NCI-H2029 (cell line): ENCODE measurements around the gene ZNF205.

Source experiments
- DNase-seq: peaks from one replicate; lab custom pipeline; 2025; lab: John Stamatoyannopoulos, UW

Gene ZNF205

DNA sequence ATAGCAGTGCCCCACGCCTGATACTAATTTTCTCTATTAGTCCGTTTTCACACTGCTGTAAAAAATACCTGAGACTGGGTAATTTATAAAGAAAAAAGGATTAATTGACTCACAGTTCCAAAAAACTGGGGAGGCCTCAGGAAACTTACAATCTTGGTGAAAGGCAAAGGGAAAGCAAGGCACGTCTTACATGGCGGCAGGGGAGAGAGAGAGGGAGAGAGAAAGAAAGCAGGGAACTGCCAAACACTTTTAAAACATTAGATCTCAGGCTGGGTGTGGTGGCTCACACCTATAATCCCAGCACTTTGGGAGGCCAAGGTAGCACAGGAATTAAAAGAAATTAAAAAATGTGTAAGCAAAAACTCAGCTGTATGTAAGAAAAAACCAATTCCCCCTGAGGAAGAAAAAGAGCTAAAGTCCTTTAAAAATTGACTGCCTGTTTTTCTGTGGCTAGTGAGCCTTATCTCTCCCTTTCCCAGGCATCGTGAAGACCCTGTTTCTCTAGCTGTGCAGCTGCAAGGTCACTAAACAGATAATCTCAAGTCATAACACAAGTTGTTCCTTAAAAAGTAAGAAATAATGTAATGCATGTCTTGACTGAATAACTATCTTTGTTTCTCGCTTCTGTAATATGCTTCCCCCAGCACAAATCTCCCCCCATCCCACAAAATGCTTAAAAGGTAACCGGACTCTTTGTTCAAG, 27.3 kb upstream of the ZNF205 start:
- no peak for DNase-seq

DNA sequence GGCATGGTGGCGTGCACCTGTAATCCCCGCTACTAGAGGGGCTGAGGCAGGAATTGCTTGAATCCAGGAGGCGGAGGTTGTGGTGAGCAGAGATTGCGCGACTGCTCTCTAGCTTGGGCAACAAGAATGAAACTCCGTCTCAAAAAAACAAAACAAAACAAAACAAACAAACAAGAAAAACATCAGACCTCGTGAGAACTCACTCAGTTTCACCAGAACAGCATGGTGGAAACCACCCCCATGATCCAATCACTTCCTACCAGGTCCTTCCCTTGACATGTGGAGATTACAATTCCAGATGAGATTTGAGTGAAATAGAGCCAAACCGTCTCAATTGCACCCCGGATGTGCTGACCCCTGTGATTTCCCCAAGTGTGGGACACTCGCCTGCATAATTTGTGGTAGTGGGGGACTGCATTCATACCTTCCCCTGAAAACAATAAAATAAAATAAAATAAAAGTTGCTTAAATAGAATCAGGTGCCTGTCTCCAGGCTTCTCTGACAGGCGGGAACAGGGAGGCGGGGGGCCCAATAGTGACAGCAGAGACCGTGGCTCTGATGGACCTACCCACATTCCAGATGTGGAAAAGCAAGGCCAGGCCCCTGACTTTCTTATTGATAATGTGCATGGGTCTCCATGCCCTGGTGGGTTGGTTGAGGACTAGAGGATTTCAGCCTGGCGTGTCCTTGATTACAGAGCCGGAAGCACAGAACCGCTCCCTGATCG, 26.4 kb upstream of the ZNF205 start:
- DNase-seq: no peak

- no peak for DNase-seq
Observed at GRCh38 chr16:3086596-3087242, 25.7 kb upstream of the ZNF205 start.

- DNase-seq: no peak
Observed at GRCh38 chr16:3087243-3088235, 24.8 kb upstream of the ZNF205 start.

DNA sequence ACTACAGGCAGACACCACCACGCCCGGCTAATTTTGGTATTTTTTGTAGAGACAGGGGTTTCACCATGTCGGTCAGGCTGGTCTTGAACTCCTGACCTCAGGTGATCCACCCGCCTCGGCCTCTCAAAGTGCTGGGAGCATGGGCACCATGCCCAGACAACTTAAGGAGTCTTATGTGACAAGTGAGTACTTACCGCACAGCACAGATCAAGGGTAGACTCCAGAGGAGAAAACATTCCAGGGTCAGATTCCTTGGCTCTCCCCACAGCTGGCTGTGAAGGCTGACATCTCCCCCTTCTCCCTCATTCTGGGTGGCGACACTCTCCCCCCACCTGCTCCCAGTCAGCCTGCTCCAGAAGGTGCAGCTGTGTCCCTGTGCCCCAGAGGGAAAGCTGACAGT, 23.9 kb upstream of the ZNF205 start:
- DNase-seq: no peak

DNA sequence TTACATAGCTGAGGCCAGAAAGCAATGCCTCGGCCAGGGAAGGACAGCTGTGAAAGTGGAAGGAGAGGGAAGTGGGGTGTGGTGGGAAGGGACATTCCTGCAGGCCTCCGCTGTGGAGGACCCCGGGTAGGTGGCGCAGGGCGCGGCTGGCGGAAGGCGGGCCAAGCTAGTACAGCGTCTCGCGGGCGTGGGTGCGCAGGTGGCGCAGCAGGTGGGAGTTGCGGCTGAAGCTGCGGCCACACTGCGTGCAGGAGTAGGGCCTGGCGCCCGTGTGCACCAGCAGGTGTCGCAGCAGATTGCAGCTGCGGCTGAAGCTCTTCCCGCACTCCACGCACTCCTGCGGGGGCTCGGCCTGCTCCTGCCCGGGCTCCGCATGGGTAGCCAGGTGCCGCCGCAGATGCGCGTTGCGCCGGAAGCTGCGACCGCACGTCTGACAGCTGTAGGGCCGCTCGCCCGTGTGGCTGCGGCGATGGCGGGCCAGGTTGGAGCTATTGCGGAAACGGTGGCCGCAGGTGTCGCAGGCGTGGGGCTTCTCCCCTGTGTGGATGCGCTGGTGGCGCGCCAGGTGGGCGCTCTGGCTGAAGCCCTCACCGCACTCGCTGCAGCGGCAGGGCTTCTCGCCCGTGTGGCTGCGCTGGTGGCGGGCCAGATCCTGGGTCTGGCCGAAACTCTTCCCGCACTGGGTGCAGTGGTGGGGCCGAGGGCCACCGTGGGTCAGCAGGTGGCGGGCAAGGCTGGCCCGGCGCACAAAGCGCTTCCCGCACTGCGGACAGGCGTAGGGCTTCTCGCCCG, 23.3 kb upstream of the ZNF205 start:
- DNase-seq: no peak

DNA sequence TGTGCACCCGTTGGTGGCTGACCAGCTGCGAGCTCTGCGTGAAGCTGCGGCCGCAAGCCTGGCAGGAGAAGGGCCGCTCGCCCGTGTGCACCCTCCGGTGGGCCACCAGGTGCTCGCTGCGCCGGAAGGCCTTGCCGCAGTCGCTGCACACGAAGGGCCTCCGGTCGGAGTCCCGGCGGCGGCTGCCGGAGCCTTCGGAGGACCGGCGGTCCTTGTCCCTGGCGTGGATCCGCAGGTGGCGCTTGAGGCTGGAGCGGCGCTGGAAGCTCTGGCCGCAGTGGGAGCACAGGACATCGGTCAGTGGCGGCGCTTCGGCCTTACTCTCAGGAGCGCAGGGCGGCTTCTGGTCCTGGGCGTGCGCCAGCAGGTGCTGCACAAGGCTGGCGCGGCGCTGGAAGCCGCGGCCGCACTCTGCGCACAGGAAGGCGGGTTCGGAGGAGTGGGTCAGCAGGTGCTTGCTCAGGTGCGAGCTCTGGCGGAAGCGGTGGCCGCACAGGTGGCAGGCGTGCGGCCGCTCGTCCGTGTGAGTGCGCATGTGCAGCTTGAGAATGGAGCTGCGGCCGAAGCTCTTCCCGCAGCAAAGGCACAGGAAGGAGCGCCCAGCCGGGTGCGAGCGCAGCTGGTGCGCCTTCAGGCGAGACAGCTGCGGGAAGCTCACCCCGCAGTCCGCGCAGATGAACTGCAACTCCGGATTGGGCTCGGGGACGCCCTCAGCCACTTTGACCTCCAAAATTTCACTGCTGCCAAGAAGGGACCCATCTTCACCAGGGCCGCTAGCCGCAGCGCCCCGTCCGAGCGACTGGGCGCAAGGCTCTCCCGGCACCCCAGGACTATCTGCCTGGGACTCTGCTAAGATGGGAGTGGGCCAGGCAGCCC, 22.4 kb upstream of the ZNF205 start:
- DNase-seq: peak; percentile 45

- DNase-seq: no peak
Observed at GRCh38 chr16:3091551-3091950, 20.8 kb upstream of the ZNF205 start.

GRCh38 chr16:3092501-3092941, 19.9 kb upstream of the ZNF205 start:
- DNase-seq: no peak

GRCh38 chr16:3094289-3095027, 17.9 kb upstream of the ZNF205 start:
- no peak for DNase-seq

DNA sequence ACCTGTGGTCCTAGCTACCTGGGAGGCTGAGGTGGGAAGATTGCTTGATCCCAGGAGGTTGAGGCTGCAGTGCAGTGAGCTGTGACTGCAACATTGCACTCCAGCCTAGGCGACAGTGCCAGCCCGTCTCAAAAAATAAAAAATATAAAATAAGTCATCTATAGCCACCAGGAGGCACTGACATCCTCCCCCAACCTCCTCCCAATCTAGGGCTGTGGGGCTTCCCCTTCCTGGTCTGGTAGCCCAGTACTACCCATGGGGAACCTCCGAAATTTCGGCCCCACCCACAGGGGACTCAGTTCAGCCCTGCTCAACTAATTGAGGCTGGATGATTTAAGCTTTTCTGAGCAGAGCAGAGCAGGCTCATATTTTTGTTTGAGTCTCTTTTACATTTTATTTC, 16.5 kb upstream of the ZNF205 start:
- no peak for DNase-seq

- DNase-seq: no peak
Observed at GRCh38 chr16:3096362-3096761, 16.0 kb upstream of the ZNF205 start.

GRCh38 chr16:3097266-3097665, 15.1 kb upstream of the ZNF205 start:
- DNase-seq: no peak

GRCh38 chr16:3098459-3099394, 13.7 kb upstream of the ZNF205 start, which contains the start of gene ZSCAN10:
Gene ZSCAN10, minus strand, starts transcription at chr16:3099294. Its CDS starts 6,357 bp downstream, at chr16:3092937.
- no peak for DNase-seq

- DNase-seq: no peak
Observed at GRCh38 chr16:3099395-3099731, 13.0 kb upstream of the ZNF205 start.

DNA sequence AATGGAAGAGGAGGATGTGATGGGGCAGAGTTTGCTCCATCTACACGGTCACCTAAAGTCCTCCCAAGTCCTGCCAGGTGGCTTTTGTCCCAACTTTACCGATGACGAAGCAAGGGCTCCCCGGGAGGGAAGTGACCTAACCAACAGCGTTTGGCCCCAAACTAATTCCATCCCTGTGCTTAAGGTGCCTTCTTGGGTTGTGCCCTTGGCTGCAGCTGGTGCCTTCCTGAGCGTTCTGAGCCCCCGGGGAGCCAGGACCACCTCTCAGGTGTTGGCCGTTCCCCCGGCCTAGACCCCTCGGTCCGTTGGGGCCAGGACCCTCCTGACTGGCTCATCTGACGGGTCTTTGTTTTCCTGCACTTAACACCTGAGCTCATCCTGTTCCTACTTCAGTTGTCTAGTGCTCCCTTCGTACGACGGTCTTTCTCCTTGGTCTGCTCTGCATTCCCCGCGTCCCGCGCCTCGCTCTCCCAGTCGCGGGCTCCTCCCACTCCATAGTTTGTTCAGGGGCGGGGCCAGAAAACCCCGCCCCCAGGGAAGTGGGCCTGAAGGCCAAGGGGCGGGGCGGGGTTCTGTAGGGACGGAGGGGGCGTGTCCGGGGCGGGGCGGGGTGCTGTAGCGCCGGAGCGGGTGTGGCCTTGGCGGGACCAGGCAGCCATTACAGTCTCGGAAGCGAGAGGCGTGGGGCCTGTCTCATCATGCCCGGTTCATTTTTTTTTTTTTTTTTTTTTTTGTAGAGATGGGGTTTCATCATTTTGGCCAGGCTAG, 12.5 kb upstream of the ZNF205 start:
- DNase-seq: peak; percentile 84
